GM12878 (cell line): ENCODE data around the gene THUMPD3.

Source experiments
- POLR2A ChIP-seq: IDR thresholded peaks from 2 replicates; pipeline ENCODE4 v1.6.1; 2011; ENCODE audit warnings: low read depth, mild to moderate bottlenecking, low read length
- POLR2AphosphoS5 ChIP-seq: IDR thresholded peaks from 2 replicates; pipeline ENCODE4 v1.6.1; 2011; ENCODE audit warnings: mild to moderate bottlenecking, low read length, inconsistent platforms
- TF ChIP-seq, protein P1 (sequence below): IDR thresholded peaks from 2 replicates; pipeline ENCODE4 v1.6.1; 2012; ENCODE audit warnings: low read length, inconsistent platforms
- TF ChIP-seq, protein P2 (sequence below): IDR thresholded peaks from 2 replicates; pipeline ENCODE4 v1.6.1; 2012; ENCODE audit warnings: mild to moderate bottlenecking, low read depth, low read length

DNA sequence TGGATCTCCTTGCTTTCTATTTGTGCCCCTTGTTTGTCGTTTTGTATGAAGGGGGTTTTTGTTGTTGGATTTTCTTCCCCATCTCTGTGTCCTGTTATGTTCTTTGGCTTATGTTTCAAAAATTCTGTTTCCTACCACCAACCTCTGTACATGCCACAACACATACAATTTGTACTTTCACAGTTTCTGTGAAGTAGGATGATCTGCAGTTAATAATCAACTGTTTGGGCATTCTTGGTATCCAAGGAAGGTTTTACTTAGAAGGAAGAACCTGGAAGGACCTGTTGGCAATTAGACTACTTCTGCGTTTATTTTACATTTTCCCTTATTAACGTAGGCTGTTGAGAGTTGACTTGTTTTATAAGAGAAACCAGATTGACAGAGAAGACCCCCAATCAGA is 42.9 kb downstream of the THUMPD3 start:
- TF ChIP-seq POLR2AphosphoS5 (no peak), POLR2A (no peak)
- TF ChIP-seq, protein P1, sequence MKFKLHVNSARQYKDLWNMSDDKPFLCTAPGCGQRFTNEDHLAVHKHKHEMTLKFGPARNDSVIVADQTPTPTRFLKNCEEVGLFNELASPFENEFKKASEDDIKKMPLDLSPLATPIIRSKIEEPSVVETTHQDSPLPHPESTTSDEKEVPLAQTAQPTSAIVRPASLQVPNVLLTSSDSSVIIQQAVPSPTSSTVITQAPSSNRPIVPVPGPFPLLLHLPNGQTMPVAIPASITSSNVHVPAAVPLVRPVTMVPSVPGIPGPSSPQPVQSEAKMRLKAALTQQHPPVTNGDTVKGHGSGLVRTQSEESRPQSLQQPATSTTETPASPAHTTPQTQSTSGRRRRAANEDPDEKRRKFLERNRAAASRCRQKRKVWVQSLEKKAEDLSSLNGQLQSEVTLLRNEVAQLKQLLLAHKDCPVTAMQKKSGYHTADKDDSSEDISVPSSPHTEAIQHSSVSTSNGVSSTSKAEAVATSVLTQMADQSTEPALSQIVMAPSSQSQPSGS: no peak
- TF ChIP-seq, protein P2, sequence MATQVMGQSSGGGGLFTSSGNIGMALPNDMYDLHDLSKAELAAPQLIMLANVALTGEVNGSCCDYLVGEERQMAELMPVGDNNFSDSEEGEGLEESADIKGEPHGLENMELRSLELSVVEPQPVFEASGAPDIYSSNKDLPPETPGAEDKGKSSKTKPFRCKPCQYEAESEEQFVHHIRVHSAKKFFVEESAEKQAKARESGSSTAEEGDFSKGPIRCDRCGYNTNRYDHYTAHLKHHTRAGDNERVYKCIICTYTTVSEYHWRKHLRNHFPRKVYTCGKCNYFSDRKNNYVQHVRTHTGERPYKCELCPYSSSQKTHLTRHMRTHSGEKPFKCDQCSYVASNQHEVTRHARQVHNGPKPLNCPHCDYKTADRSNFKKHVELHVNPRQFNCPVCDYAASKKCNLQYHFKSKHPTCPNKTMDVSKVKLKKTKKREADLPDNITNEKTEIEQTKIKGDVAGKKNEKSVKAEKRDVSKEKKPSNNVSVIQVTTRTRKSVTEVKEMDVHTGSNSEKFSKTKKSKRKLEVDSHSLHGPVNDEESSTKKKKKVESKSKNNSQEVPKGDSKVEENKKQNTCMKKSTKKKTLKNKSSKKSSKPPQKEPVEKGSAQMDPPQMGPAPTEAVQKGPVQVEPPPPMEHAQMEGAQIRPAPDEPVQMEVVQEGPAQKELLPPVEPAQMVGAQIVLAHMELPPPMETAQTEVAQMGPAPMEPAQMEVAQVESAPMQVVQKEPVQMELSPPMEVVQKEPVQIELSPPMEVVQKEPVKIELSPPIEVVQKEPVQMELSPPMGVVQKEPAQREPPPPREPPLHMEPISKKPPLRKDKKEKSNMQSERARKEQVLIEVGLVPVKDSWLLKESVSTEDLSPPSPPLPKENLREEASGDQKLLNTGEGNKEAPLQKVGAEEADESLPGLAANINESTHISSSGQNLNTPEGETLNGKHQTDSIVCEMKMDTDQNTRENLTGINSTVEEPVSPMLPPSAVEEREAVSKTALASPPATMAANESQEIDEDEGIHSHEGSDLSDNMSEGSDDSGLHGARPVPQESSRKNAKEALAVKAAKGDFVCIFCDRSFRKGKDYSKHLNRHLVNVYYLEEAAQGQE: no peak
